Epithelial cell of esophagus (primary cell): ENCODE results near the gene MTFMT.
A peak's percentile ranks its signal among the peaks of the same experiment; 100 is the strongest.

Source experiments
- DNase-seq: peaks from one replicate; pipeline ENCODE4 v3.0.0; 2010; ENCODE audit warnings: low read depth
- H3K4me3 ChIP-seq: 2 replicates; pipeline ENCODE4 v1.5.1; 2011; ENCODE audit warnings: mild to moderate bottlenecking, low read length, control low read depth
- CTCF ChIP-seq: IDR thresholded peaks from 2 replicates; pipeline ENCODE4 v1.5.1; 2011; ENCODE audit warnings: low read depth, mild to moderate bottlenecking, low read length, control low read depth, inconsistent platforms; ENCODE audit not compliant: insufficient read depth; ENCODE audit errors: missing control alignments

The MTFMT gene

GRCh38 chr15:64997745-64998375 is 31.6 kb downstream of the MTFMT start:
- no peak for DNase-seq
- TF ChIP-seq CTCF, result no peak
- no peak overlapping the region for H3K4me3 ChIP-seq

- H3K4me3 ChIP-seq, result no peak overlapping the region
- no peak for TF ChIP-seq CTCF
- DNase-seq, result no peak
These were observed 32.4 kb downstream of the MTFMT start for GRCh38 chr15:64997066-64997465.

GRCh38 chr15:64993290-64993689 is 36.1 kb downstream of the MTFMT start:
- H3K4me3 ChIP-seq, result no peak overlapping the region
- DNase-seq, result no peak
- no peak for TF ChIP-seq CTCF

GRCh38 chr15:64991536-64992135 is 37.8 kb downstream of the MTFMT start:
- no peak for TF ChIP-seq CTCF
- DNase-seq, result no peak
- H3K4me3 ChIP-seq, result no peak overlapping the region

- no peak for TF ChIP-seq CTCF
- DNase-seq, result no peak
- peak overlapping the region; percentile 90 for H3K4me3 ChIP-seq
These were observed 39.3 kb downstream of the MTFMT start for GRCh38 chr15:64990168-64990470.

- DNase-seq, result peak; percentile 90
- peak within 1 kb of the TSS; percentile 90 for H3K4me3 ChIP-seq
- no peak for TF ChIP-seq CTCF
These were observed 39.8 kb downstream of the MTFMT start, which contains the start of gene SPG21 for GRCh38 chr15:64989416-64990167. SPG21 (minus strand) TSS chr15:64989914; CDS start chr15:64983569, 6,345 bp downstream.
